ENCODE measurements around the gene KRTAP20-4.

The KRTAP20-4 gene

DNA sequence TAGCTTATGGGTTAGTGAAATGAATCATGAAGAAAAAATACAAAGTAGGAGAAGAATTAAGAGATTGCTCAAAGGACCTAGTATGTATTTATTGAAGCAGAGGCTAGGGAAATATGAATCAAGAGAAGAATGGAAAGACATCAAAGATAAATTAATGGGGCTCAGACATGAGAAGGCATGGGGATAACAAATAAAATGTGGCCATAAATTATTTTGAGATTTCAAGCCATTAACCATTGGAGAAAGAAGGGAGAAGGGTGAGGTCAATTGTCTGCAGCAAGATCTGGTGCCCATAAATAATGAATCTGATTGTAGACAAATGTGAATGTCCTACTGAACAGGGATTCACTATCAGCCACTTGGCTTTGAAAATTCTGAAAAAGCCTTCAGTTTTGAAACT is 32.5 kb downstream of the KRTAP20-4 start:
- DNase-seq (ENCODE audit: low read depth) = no peak

DNA sequence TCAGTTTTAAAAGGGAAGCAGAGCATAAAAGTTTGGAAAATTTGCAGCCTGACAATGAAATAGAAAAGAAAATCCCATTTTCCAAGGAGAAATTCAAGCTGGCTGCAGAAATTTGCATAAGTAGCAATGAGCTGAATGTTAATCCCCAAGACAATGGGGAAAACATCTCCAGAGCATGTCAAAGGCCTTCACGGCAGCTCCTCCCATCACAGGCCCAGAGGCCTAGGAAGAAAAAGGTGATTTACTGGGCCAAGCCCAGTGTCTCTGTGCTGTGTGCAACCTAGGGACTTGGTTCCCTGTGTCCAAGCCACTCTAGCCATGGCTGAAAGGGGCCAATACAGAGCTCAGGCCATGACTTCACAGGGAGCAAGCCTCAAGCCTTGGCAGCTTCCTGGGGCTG is 48.3 kb downstream of the KRTAP20-4 start:
- DNase-seq (ENCODE audit: low read depth) = no peak
